GM12801 (cell line): ENCODE results near the gene DBH.

Experiments
- CTCF ChIP-seq: IDR thresholded peaks from one replicate; pipeline ENCODE4 v1.5.1; 2011; ENCODE audit warnings: control low read depth; ENCODE audit not compliant: insufficient read length; ENCODE audit errors: extremely low read depth

Gene DBH

GRCh38 chr9:133635533-133636531 lies at the start of gene DBH:
Gene DBH, plus strand, starts transcription at chr9:133636363. Its CDS starts 9 bp downstream, at chr9:133636372.
- TF ChIP-seq CTCF: no peak

GRCh38 chr9:133587051-133587450 lies 49.1 kb upstream of the DBH start:
- TF ChIP-seq CTCF: no peak

- no peak for TF ChIP-seq CTCF
Observed at GRCh38 chr9:133587466-133587865, 48.7 kb upstream of the DBH start.

- no peak for TF ChIP-seq CTCF
Observed at GRCh38 chr9:133589454-133590227, 46.5 kb upstream of the DBH start.

- TF ChIP-seq CTCF: no peak
Observed at GRCh38 chr9:133590231-133590855, 45.8 kb upstream of the DBH start.

GRCh38 chr9:133591116-133591910 lies 44.9 kb upstream of the DBH start:
- no peak for TF ChIP-seq CTCF
